ENCODE results near the gene TPGS1. TPM values are rescaled to one million over a fixed set of nuclear protein-coding genes. Genes with fewer than 3 reads are reported as not detected.

The TPGS1 gene
- total RNA-seq, 2 experiments from 2014 or later: 6.4 to 8.4 TPM

DNA sequence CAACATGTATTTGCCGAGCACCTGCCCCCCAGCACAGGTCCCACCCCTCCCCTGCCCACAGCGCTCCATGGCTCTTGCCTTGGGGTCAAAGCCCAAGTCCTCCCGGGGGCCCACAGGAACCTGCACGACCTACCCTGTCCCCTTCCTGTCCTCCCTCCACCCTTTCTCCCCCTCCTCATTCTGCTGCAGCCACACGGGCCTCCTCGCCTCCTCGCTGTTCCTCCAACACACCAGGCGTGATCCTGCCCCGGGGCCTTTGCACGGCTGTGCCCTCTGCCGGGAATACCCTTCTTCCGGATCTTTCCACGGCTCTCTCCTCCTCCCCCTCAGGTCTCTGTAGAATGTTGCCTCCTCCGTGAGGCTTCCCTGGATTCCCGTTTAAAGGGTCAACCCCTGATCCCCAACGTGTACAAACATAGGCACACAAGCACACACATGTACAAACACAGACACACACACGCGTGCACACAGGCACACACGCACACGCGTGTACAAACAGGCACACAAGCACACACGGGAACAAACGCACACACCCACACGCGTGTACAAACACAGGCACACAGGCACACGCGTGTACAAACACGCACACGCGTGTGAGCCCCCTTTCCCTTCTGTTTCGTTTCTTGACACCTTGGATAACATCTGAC lies 8.2 kb upstream of the TPGS1 start:
- ChIA-PET POLR2A (no interaction called here), CTCF (no interaction called here)
- Mint-ChIP-seq H3K9me3 (ENCODE audit: low read depth) (no peaks in the 10 kb centered on the region), H3K36me3 (ENCODE audit: low read depth) (no peaks in the 10 kb centered on the region), H3K27me3 (peaks cover 13% of the 10 kb centered on the region), H3K4me1 (peaks cover 8% of the 10 kb centered on the region), H3K27ac (no peak overlapping the region), H3K4me3 (no peak overlapping the region)
- ATAC-seq: no peak
- DNase-seq: no peak
- intact Hi-C loops (cut with DNase I, micrococcal nuclease): no loop called here

GRCh38 chr19:501646-502045 lies 5.7 kb upstream of the TPGS1 start:
- H3K27me3 Mint-ChIP-seq: peaks cover 11% of the 10 kb centered on the region
- ChIA-PET POLR2A (no interaction called here), CTCF (no interaction called here)
- H3K4me3 Mint-ChIP-seq: no peak overlapping the region
- DNase-seq: no peak
- ATAC-seq: no peak
- H3K27ac Mint-ChIP-seq: no peak overlapping the region
- H3K4me1 Mint-ChIP-seq: peaks cover 14% of the 10 kb centered on the region
- intact Hi-C loops (cut with DNase I, micrococcal nuclease): no loop called here
- H3K36me3 Mint-ChIP-seq (ENCODE audit: low read depth): no peaks in the 10 kb centered on the region
- no peaks in the 10 kb centered on the region for H3K9me3 Mint-ChIP-seq (ENCODE audit: low read depth)

- ATAC-seq: no peak
- H3K36me3 Mint-ChIP-seq (ENCODE audit: low read depth): peaks cover 3% of the 10 kb centered on the region
- no peak overlapping the region for H3K27ac Mint-ChIP-seq
- peaks cover 28% of the 10 kb centered on the region for H3K4me1 Mint-ChIP-seq
- intact Hi-C loops (cut with DNase I, micrococcal nuclease): no loop called here
- H3K4me3 Mint-ChIP-seq: no peak overlapping the region
- DNase-seq: no peak
- no peaks in the 10 kb centered on the region for H3K9me3 Mint-ChIP-seq (ENCODE audit: low read depth)
- H3K27me3 Mint-ChIP-seq: no peaks in the 10 kb centered on the region
- ChIA-PET POLR2A (no interaction called here), CTCF (interaction anchor here (1.6 kb wide), 1 partner anchor 9 kb away, joined by 7 read pairs; no protein-coding TSS in a partner anchor)
Observed at GRCh38 chr19:504616-505015, 2.7 kb upstream of the TPGS1 start.

GRCh38 chr19:506404-507285 lies 652 bp upstream of the TPGS1 start:
- Mint-ChIP-seq H3K4me3 (peak overlapping the region; percentile 95), H3K36me3 (ENCODE audit: low read depth) (peaks cover 6% of the 10 kb centered on the region), H3K27ac (peak overlapping the region; percentile 100), H3K4me1 (peaks cover 41% of the 10 kb centered on the region), H3K27me3 (no peaks in the 10 kb centered on the region), H3K9me3 (ENCODE audit: low read depth) (no peaks in the 10 kb centered on the region)
- intact Hi-C loops (cut with DNase I, micrococcal nuclease): loop anchor here (1.0 to 2.0 kb wide), 9 partner anchors 17 to 291 kb away; partner anchors contain the start of genes CDC34 (in 2 of the 2), BSG (in 1 of the 2), MIER2 (in 1 of the 2) and PTBP1 (in 1 of the 2)
- peak; percentile 72 for ATAC-seq
- ChIA-PET POLR2A (interaction anchor here (0.5 to 1.0 kb wide), 4 partner anchors 9 to 437 kb away, joined by 4 to 6 read pairs (median 4); partner anchors contain the start of gene MADCAM1), CTCF (interaction anchor here (0.6 to 1.8 kb wide), 12 partner anchors 11 to 163 kb away, joined by 3 to 18 read pairs (median 5); partner anchors contain the start of genes C2CD4C, CDC34 and MADCAM1)
- peak; percentile 97 for DNase-seq

DNA sequence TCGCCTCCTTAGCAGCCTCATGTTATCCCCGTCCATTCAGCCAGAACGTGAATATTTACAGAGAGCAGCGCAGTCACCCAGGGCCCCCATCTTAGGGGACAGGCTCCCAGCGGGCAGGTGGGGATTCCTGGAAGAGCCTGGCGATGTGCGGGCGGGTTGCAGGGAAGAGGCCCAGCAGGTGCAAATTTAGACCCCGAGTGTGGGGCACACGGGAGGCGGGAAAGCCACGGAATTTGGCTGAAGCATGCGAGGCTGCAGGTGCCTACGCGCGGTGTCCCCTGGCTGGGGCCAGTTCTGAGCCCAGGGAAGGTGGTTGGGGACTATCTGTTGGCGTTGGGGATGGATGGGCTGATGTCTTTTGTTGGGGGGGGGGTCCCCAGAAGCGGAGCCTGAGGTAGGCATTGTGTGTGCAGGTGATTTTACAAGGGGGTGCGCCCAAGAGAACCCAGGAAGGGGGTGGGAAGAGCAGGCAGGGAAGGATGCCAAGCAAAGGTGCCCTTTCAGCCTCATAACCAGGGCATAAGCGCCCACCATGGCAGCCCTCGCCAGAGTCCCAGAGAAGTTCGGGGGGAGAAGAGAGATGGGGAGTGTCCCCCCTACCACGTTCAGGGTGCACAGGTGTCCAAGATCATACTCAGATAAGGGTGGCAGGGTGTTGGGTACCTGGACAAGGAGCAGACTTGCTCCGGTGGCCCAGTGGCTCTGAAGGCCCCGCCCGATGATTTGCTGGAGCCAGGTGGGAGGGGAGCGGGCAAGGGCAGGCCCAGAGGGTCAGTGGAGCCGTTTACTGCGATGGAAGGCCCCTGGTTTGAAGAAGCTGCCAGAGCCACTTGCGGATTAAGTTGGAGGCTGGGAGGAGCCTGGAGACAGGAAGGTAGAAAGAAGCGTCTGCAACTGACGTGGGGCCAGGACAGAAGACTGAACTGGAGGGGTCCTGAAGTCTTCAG lies 1.2 kb downstream of the TPGS1 start:
- Mint-ChIP-seq H3K4me3 (peak overlapping the region; percentile 95), H3K4me1 (peaks cover 42% of the 10 kb centered on the region), H3K9me3 (ENCODE audit: low read depth) (no peaks in the 10 kb centered on the region), H3K36me3 (ENCODE audit: low read depth) (peaks cover 6% of the 10 kb centered on the region), H3K27me3 (no peaks in the 10 kb centered on the region), H3K27ac (peak overlapping the region; percentile 92)
- intact Hi-C loops (cut with DNase I, micrococcal nuclease): no loop called here
- no peak for ATAC-seq
- DNase-seq: no peak
- ChIA-PET POLR2A (no interaction called here), CTCF (interaction anchor here (1.0 to 1.4 kb wide), 2 partner anchors 13 to 20 kb away, joined by 3 to 4 read pairs; no protein-coding TSS in a partner anchor)

DNA sequence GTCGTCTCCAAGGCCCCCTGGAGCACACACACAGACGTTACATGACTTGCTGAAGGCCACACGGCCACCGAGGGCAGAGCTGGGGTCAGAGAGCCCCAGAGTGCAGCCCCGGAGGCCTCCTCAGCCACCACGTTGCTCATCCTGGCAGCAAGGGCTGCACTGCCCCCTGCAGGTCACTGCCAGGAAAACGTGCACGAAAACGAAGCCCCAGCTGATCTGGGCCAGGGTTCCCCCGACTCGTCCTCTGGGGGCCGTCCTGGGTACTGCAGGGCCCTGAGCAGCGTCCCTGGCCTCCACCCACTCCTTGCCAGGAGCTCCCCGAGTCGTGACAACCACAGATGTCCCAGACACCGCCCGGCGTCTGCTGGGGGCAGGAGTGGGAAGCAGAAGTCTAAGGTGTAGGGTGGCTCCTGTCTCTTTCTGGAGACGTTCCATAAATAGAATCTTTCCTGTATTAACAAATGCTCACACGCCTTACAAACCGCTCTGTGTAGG lies 3.4 kb downstream of the TPGS1 start:
- ChIA-PET CTCF (interaction anchor here (0.6 to 2.9 kb wide), 22 partner anchors 11 to 734 kb away, joined by 3 to 30 read pairs (median 4); partner anchors contain the start of genes BSG, CDC34 and MADCAM1), POLR2A (interaction anchor here (0.5 to 1.3 kb wide), 7 partner anchors 21 to 1550 kb away, joined by 3 to 7 read pairs (median 3); partner anchors contain the start of genes BSG, CDC34 and CIRBP)
- intact Hi-C loops (cut with DNase I, micrococcal nuclease): loop anchor here (1.0 to 2.0 kb wide), 4 partner anchors 62 to 287 kb away; partner anchors contain the start of genes BSG (in 1 of the 2), POLRMT (in 1 of the 2) and PTBP1 (in 1 of the 2)
- Mint-ChIP-seq H3K36me3 (ENCODE audit: low read depth) (peaks cover 6% of the 10 kb centered on the region), H3K4me3 (peak overlapping the region; percentile 75), H3K27me3 (no peaks in the 10 kb centered on the region), H3K27ac (peak overlapping the region; percentile 98), H3K4me1 (peaks cover 39% of the 10 kb centered on the region), H3K9me3 (ENCODE audit: low read depth) (no peaks in the 10 kb centered on the region)
- DNase-seq (peak; percentile 98), ATAC-seq (peak; percentile 52)

DNA sequence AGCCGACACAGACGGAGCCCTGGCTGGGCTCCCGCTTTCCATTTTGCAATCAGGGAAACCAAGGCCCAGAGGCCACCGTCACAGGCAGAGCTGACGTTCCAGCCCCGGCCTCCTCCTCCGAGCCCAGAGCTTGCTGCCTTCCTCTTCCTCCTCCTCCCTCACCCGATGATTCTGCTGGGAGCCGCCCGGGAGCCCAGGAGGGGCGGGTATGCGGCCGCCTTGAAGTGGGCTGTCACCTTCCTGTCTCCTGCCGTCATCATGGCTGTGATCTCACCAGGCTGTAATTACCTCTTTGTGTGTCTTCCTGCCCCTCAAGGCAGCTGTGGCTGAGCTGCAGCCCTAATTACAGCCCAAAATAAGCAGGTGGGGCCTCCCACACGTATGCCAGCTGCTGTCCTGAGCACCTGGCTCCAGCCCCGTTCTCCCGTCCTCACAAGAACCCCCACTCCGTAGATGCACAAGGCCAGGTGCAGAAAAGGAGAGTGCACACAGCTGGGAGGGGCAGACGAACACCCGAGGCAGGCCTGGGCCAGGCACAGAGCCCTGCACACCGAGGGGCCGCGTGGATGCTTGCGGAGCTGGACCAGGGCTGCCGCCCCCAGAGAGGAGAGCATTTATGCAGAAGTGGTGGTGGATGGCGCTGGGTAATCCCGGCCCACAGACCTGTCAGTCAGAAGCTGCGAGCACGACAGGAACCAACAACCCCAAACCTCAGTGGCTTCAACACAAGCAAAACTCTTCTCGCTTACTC lies 4.0 kb downstream of the TPGS1 start:
- CTCF ChIA-PET: interaction anchor here (0.6 to 2.9 kb wide), 20 partner anchors 11 to 733 kb away, joined by 3 to 30 read pairs (median 4); partner anchors contain the start of genes CDC34 and MADCAM1
- peak overlapping the region; percentile 98 for H3K27ac Mint-ChIP-seq
- H3K27me3 Mint-ChIP-seq: no peaks in the 10 kb centered on the region
- H3K4me3 Mint-ChIP-seq: peak overlapping the region; percentile 75
- ATAC-seq (peak; percentile 38), DNase-seq (peak; percentile 87)
- POLR2A ChIA-PET: interaction anchor here (0.8 to 1.3 kb wide), 5 partner anchors 20 to 758 kb away, joined by 3 to 7 read pairs (median 3); partner anchors contain the start of genes BSG, CDC34 and CIRBP
- peaks cover 37% of the 10 kb centered on the region for H3K4me1 Mint-ChIP-seq
- H3K36me3 Mint-ChIP-seq (ENCODE audit: low read depth): peaks cover 6% of the 10 kb centered on the region
- no peaks in the 10 kb centered on the region for H3K9me3 Mint-ChIP-seq (ENCODE audit: low read depth)
- intact Hi-C loops (cut with DNase I, micrococcal nuclease): loop anchor here (1.0 to 2.0 kb wide), 3 partner anchors 62 to 286 kb away; partner anchors contain the start of genes BSG (in 1 of the 2) and PTBP1 (in 1 of the 2)

- ChIA-PET POLR2A (no interaction called here), CTCF (no interaction called here)
- Mint-ChIP-seq H3K4me3 (no peak overlapping the region), H3K9me3 (ENCODE audit: low read depth) (no peaks in the 10 kb centered on the region), H3K27ac (no peak overlapping the region), H3K27me3 (no peaks in the 10 kb centered on the region), H3K36me3 (ENCODE audit: low read depth) (peaks cover 6% of the 10 kb centered on the region), H3K4me1 (peaks cover 39% of the 10 kb centered on the region)
- ATAC-seq (no peak), DNase-seq (no peak)
- intact Hi-C loops (cut with DNase I, micrococcal nuclease): no loop called here
Observed at GRCh38 chr19:512547-513365, 5.5 kb downstream of the TPGS1 start.

DNA sequence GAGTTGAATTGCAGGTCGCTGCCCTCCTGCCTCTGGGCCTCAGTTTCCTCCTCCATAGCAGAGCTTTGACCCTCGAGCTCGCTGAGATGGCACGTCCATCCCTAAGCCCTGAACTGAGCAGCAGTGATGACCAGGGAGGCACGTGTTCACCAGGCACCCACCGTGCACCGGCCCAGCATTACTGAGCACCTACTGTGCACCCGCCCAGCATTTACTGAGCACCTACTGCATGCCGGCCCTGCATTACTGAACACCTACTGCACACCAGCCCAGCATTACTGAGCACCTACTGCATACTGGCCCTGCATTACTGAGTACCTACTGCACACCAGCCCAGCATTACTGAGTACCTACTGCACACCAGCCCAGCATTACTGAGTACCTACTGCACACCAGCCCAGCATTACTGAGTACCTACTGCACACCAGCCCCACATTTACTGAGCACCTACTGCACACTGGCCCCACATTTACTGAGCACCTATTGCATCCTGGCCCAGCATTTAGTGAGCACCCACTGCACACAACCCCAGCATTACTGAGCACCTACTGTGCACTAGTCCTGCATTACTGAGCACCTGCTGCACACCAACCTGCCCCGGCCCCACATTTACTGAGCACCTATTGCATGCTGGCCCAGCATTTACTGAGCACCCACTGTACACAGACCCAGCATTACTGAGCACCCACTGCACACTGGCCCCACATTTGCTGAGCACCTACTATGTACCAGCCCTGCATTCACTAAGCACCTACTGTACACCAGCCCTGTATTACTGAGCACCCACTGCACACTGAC lies 6.3 kb downstream of the TPGS1 start:
- CTCF ChIA-PET: no interaction called here
- intact Hi-C loops (cut with DNase I, micrococcal nuclease): no loop called here
- peaks cover 31% of the 10 kb centered on the region for H3K4me1 Mint-ChIP-seq
- peaks cover 3% of the 10 kb centered on the region for H3K36me3 Mint-ChIP-seq (ENCODE audit: low read depth)
- no peak for DNase-seq
- no peak overlapping the region for H3K4me3 Mint-ChIP-seq
- no peaks in the 10 kb centered on the region for H3K9me3 Mint-ChIP-seq (ENCODE audit: low read depth)
- no peak for ATAC-seq
- H3K27ac Mint-ChIP-seq: no peak overlapping the region
- POLR2A ChIA-PET: no interaction called here
- no peaks in the 10 kb centered on the region for H3K27me3 Mint-ChIP-seq
